ENCODE measurements around the gene PPM1E. TPM values are rescaled to one million over a fixed set of nuclear protein-coding genes. Genes with fewer than 3 reads are reported as not detected.

The PPM1E gene
- total and polyA plus RNA-seq, 2 donors (not counting 1 experiment from before 2014, with no cell fraction given) = not detected

DNA sequence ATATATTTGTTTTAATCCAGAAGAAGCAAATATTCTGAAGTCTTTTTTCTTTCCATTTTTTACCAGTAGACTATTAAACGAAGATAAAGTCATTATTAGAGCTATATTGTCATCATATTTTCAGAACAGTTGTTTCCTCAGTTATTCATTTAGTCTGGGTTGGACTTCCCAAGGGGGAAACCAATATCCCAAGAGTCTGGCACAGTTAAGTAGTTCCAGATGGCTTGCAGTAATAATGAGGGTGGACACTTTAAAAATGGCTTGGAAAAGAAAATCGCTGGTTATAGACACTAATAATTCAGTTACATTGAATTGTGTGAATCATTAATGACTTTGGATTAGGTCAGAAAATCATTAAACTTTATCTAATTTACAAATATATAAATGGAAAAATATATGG lies 3.9 kb downstream of the PPM1E start:
- Mint-ChIP-seq H3K9me3 (ENCODE audit: insufficient read depth) (no peaks in the 10 kb centered on the region), H3K27ac (no peak overlapping the region), H3K4me1 (peaks cover 14% of the 10 kb centered on the region), H3K27me3 (peaks cover 48% of the 10 kb centered on the region), H3K4me3 (no peak overlapping the region)
- DNase-seq (no peak), ATAC-seq (ENCODE audit: low read depth) (no peak)
- H3K36me3 ChIP-seq (replicated peaks in 1 of 2; ENCODE audit: control extremely low read depth in 1 of 2, control insufficient read depth in 1 of 2, extremely low read depth in 1 of 2, insufficient read depth in 2 of 2, low read length in 1 of 2) = no peaks in the 10 kb centered on the region
- H3K9me3 ChIP-seq (ENCODE audit: control extremely low read depth in 1 of 3, control insufficient read depth in 2 of 3, insufficient read depth in 1 of 3, low read length in 2 of 3) = peaks cover 0 to 8% (median 0%) of the 10 kb centered on the region in 3 donors
- no peak overlapping the region for H3K4me3 ChIP-seq (ENCODE audit: control extremely low read depth in 1 of 5, extremely low read depth in 1 of 5, insufficient read depth in 1 of 5, low read depth in 2 of 5, low read length in 4 of 5)
- H3K27ac ChIP-seq (ENCODE audit: low read length in 2 of 2) = no peak overlapping the region
- no peak overlapping the region for H2AFZ ChIP-seq (ENCODE audit: insufficient read depth, low read depth, low read length, poor library complexity, severe bottlenecking)
- intact Hi-C loops (cut with micrococcal nuclease) = no loop called here
- H3K27me3 ChIP-seq (replicated peaks in 1 of 4; ENCODE audit: control extremely low read depth in 1 of 4, control insufficient read depth in 3 of 4, insufficient read depth in 4 of 4, low read length in 3 of 4) = peaks cover 0 to 40% (median 37%) of the 10 kb centered on the region in 4 experiments
- WGBS (ENCODE audit: insufficient coverage) = no CpG with 5 or more reads among the region's 2 CpGs
- no peaks in the 10 kb centered on the region for H4K20me1 ChIP-seq (ENCODE audit: control insufficient read depth, insufficient read depth, low read length, poor library complexity, severe bottlenecking)
- TF ChIP-seq, protein P1, sequence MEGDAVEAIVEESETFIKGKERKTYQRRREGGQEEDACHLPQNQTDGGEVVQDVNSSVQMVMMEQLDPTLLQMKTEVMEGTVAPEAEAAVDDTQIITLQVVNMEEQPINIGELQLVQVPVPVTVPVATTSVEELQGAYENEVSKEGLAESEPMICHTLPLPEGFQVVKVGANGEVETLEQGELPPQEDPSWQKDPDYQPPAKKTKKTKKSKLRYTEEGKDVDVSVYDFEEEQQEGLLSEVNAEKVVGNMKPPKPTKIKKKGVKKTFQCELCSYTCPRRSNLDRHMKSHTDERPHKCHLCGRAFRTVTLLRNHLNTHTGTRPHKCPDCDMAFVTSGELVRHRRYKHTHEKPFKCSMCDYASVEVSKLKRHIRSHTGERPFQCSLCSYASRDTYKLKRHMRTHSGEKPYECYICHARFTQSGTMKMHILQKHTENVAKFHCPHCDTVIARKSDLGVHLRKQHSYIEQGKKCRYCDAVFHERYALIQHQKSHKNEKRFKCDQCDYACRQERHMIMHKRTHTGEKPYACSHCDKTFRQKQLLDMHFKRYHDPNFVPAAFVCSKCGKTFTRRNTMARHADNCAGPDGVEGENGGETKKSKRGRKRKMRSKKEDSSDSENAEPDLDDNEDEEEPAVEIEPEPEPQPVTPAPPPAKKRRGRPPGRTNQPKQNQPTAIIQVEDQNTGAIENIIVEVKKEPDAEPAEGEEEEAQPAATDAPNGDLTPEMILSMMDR (IDR thresholded peaks at IDR 0.05) = no peak
- no peak for TF ChIP-seq EZH2 (IDR thresholded peaks at IDR 0.05; ENCODE audit: borderline replicate concordance, insufficient read depth, low read depth, low read length, poor library complexity, severe bottlenecking)
- H3K4me2 ChIP-seq (replicated peaks; ENCODE audit: low read depth, low read length, poor library complexity, severe bottlenecking) = no peak overlapping the region
- CTCF ChIA-PET = no interaction called here
- H3K9ac ChIP-seq (ENCODE audit: low read length) = no peak overlapping the region
- no peaks in the 10 kb centered on the region for H3K79me2 ChIP-seq (ENCODE audit: control insufficient read depth, insufficient read depth, low read length)
- peaks cover 15 to 22% of the 10 kb centered on the region in 2 donors for H3K4me1 ChIP-seq (ENCODE audit: control insufficient read depth in 2 of 2, insufficient read depth in 2 of 2, low read length in 2 of 2)
- POLR2A ChIA-PET = no interaction called here

DNA sequence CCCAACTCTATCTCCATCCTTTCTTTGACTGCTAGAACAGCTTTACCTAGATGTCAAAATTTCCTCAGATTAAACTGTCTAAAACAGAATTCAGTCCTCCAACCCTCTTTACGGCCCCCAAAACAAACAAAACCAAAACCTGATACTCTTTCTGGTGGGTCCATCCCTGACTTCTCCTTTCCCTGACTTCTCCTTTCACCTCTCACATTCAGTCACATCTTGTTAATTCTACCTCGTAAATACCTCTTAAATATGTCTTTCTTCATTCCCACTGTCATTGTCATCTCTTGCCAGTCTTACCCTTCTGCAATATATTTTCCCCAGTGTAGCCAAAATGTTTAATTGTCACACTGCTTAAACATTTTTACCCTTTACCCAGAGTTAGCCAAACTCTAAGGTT lies 4.6 kb downstream of the PPM1E start:
- intact Hi-C loops (cut with micrococcal nuclease) = no loop called here
- Histone ChIP-seq H2AFZ (ENCODE audit: insufficient read depth, low read depth, low read length, poor library complexity, severe bottlenecking) (no peak overlapping the region), H3K9ac (ENCODE audit: low read length) (no peak overlapping the region), H3K4me3 (ENCODE audit: control extremely low read depth in 1 of 5, extremely low read depth in 1 of 5, insufficient read depth in 1 of 5, low read depth in 2 of 5, low read length in 4 of 5) (no peak overlapping the region), H3K36me3 (replicated peaks in 1 of 2; ENCODE audit: control extremely low read depth in 1 of 2, control insufficient read depth in 1 of 2, extremely low read depth in 1 of 2, insufficient read depth in 2 of 2, low read length in 1 of 2) (no peaks in the 10 kb centered on the region), H3K27me3 (replicated peaks in 1 of 4; ENCODE audit: control extremely low read depth in 1 of 4, control insufficient read depth in 3 of 4, insufficient read depth in 4 of 4, low read length in 3 of 4) (peaks cover 0 to 39% (median 37%) of the 10 kb centered on the region in 4 experiments), H3K79me2 (ENCODE audit: control insufficient read depth, insufficient read depth, low read length) (no peaks in the 10 kb centered on the region), H3K4me2 (replicated peaks; ENCODE audit: low read depth, low read length, poor library complexity, severe bottlenecking) (no peak overlapping the region), H3K9me3 (ENCODE audit: control extremely low read depth in 1 of 3, control insufficient read depth in 2 of 3, insufficient read depth in 1 of 3, low read length in 2 of 3) (peaks cover 0 to 8% (median 0%) of the 10 kb centered on the region in 3 donors), H3K27ac (ENCODE audit: low read length in 2 of 2) (no peak overlapping the region), H4K20me1 (ENCODE audit: control insufficient read depth, insufficient read depth, low read length, poor library complexity, severe bottlenecking) (no peaks in the 10 kb centered on the region), H3K4me1 (ENCODE audit: control insufficient read depth in 2 of 2, insufficient read depth in 2 of 2, low read length in 2 of 2) (peaks cover 14 to 19% of the 10 kb centered on the region in 2 donors)
- H3K27me3 Mint-ChIP-seq = peaks cover 43% of the 10 kb centered on the region
- 51% methylated on average over 2 of the region's 2 CpGs for WGBS (ENCODE audit: insufficient coverage)
- no peaks in the 10 kb centered on the region for H3K9me3 Mint-ChIP-seq (ENCODE audit: insufficient read depth)
- ChIA-PET POLR2A (no interaction called here), CTCF (no interaction called here)
- ATAC-seq (ENCODE audit: low read depth) (no peak), DNase-seq (no peak)
- peaks cover 12% of the 10 kb centered on the region for H3K4me1 Mint-ChIP-seq
- H3K27ac Mint-ChIP-seq = no peak overlapping the region
- TF ChIP-seq, protein P1 (IDR thresholded peaks at IDR 0.05) = no peak
- TF ChIP-seq EZH2 (IDR thresholded peaks at IDR 0.05; ENCODE audit: borderline replicate concordance, insufficient read depth, low read depth, low read length, poor library complexity, severe bottlenecking) = no peak
- H3K4me3 Mint-ChIP-seq = no peak overlapping the region

Data from B cell (primary cell).